Inflammatory macrophage treated with lipopolysaccharide for 4 hours (primary cell): ENCODE data around the gene KLKB1.

ENCODE experiments used
- DNase-seq: peaks from one replicate; pipeline ENCODE4 v3.0.0-alpha.2; 2020

The KLKB1 gene

GRCh38 chr4:186227221-186227620, at the start of gene KLKB1:
Gene KLKB1 (plus strand): TSS chr4:186227507. CDS start chr4:186228196, 689 bp downstream.
- DNase-seq, result no peak

- no peak for DNase-seq
Observed at GRCh38 chr4:186188107-186188506, 39.2 kb upstream of the KLKB1 start.

- DNase-seq, result no peak
Observed at GRCh38 chr4:186189656-186190055, 37.7 kb upstream of the KLKB1 start.

GRCh38 chr4:186190581-186191199, 36.6 kb upstream of the KLKB1 start:
- DNase-seq, result peak; percentile 36

GRCh38 chr4:186191200-186192065, 35.9 kb upstream of the KLKB1 start, which contains the start of gene CYP4V2:
Gene CYP4V2 (plus strand): TSS chr4:186191567. CDS start chr4:186191824, 257 bp downstream.
- peak; percentile 95 for DNase-seq

- peak; percentile 61 for DNase-seq
Observed at GRCh38 chr4:186192066-186192612, 35.2 kb upstream of the KLKB1 start.

GRCh38 chr4:186193851-186194250, 33.5 kb upstream of the KLKB1 start:
- no peak for DNase-seq

GRCh38 chr4:186196063-186196462, 31.2 kb upstream of the KLKB1 start:
- no peak for DNase-seq

GRCh38 chr4:186200516-186200915, 26.8 kb upstream of the KLKB1 start:
- DNase-seq, result no peak

GRCh38 chr4:186201010-186201409, 26.3 kb upstream of the KLKB1 start:
- DNase-seq, result no peak

GRCh38 chr4:186201535-186202230, 25.6 kb upstream of the KLKB1 start:
- peak; percentile 42 for DNase-seq

- no peak for DNase-seq
Observed at GRCh38 chr4:186202490-186203140, 24.7 kb upstream of the KLKB1 start.

- DNase-seq, result no peak
Observed at GRCh38 chr4:186203406-186203805, 23.9 kb upstream of the KLKB1 start.

GRCh38 chr4:186204103-186204559, 23.2 kb upstream of the KLKB1 start:
- no peak for DNase-seq

GRCh38 chr4:186204686-186205085, 22.6 kb upstream of the KLKB1 start:
- DNase-seq, result no peak

- DNase-seq, result no peak
Observed at GRCh38 chr4:186205156-186205555, 22.2 kb upstream of the KLKB1 start.

GRCh38 chr4:186216465-186217024, 10.8 kb upstream of the KLKB1 start:
- DNase-seq, result no peak

- DNase-seq, result no peak
Observed at GRCh38 chr4:186217733-186218293, 9.5 kb upstream of the KLKB1 start.

- no peak for DNase-seq
Observed at GRCh38 chr4:186221624-186222023, 5.7 kb upstream of the KLKB1 start.

- no peak for DNase-seq
Observed at GRCh38 chr4:186225848-186226247, 1.5 kb upstream of the KLKB1 start.

- DNase-seq, result no peak
Observed at GRCh38 chr4:186226521-186227189, 652 bp upstream of the KLKB1 start.
